GM19463 (cell line): ENCODE data around the gene CCDC61.

ENCODE experiments used
- ATAC-seq: cut with Tn5 transposase; IDR thresholded peaks from one replicate; pipeline ENCODE4 v1.9.1; 2021; ENCODE audit warnings: mild to moderate bottlenecking, moderate library complexity; ENCODE audit not compliant: unreplicated experiment

CCDC61 gene

DNA sequence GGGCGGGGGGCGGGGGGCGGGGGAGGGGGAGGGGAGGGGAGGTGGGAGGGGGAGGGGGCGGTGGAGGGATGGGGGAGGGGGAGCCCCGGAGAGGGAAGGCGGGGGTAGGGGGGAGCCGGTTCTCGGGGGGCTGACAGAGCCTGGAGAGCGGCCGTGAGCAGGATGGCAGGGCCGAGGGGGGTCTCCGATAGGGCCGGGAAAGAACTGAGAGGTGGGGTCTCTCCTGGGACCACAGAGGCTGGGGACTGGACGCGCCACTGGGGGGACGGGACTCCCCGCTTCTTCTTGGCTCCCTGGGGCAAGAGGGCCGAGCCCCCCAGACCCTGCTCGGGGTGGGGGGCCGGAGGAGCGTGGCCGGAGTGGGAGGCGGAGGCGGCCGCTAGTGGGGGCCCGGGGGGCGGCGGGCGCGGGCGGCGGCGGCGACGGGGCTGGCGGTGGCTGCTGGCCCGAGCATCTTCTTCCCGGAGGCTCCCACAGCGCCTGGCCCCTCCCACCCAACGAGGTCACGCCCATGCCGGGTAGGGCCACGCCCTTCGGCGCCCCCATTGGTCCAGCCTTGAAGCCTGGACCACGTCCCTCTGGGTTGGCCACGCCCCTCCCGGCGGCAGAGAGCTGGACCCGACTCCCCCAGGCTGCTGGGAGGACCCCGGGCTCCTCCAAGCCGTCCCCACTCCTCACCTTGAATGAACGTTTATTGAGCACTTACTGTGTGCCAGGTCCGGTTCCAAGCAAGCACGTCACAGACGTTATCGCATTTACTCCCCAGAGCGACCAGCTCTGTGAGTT is 21.5 kb upstream of the CCDC61 start, which contains the start of gene NOVA2:
TSS of gene NOVA2 (minus strand) at position 313 of the 786 bp plus-strand sequence. CDS start 514 bp downstream, outside the sequence.
- ATAC-seq, result no peak

GRCh38 chr19:45975306-45976070 is 19.8 kb upstream of the CCDC61 start:
- ATAC-seq, result no peak

DNA sequence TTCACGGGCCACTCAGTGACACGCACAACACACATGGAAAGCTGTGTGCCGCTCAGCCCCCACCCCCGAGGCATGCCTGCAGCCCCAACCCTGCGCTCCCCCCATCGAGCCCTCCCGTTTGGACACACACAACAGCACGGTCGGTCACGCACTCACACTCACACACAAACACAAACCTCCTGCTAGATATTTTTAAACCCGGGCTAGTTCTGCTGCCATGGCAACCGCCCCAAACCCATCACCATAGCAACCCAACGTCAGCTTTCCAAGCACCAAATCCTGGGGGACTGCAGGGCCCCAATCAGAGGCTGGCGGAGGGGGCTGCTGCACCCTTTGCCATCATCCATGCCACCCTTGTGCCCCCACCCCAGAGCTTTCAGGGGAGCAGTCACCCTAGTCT is 19.1 kb upstream of the CCDC61 start:
- no peak for ATAC-seq

GRCh38 chr19:45978156-45978555 is 17.1 kb upstream of the CCDC61 start:
- no peak for ATAC-seq

GRCh38 chr19:45981350-45981749 is 13.9 kb upstream of the CCDC61 start:
- ATAC-seq, result no peak

DNA sequence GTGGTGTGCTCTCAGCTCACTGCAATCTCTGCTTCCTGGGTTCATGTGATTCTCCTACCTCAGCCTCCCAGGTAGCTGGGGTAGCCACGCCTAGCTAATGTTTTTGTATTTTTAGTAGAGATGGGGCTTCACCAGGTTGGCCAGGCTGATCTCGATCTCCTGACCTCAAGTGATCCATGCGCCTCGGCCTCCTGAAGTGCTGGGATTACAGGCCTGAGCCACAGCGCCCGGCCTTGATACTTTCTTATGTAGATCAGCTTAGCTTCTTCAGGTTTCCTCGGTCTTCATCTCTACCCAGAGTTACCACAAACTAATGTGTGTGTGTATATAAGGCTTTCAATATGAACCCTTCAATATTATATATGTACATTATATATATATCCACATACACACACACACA is 9.9 kb upstream of the CCDC61 start:
- no peak for ATAC-seq

DNA sequence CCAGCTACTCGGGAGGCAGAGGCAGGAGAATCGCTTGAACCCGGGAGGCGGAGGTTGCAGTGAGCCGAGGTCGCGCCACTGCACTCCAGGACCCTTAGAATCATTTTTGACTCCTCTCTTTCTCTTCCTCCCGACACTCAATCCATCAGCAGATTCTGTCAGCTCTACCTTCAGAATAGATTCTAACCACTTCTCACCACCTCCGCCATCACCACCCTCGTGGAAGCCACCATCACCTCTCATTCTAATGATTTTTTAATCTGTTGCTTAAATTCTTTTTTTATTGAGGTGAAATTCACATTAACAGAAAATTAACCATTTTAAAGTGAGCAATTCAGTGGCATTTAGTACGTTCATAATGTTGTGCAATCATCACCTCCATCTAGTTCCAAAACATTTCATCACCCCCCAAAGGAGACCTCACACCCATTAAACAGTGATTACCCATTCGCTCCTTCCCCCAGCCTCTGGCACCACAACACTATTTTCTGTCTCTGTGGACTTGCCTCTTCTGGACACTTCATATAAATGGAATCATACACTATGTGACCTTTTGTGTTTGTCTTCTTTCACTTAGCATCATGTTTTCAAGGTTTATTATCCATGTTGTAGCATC is 5.0 kb upstream of the CCDC61 start:
- ATAC-seq, result no peak

DNA sequence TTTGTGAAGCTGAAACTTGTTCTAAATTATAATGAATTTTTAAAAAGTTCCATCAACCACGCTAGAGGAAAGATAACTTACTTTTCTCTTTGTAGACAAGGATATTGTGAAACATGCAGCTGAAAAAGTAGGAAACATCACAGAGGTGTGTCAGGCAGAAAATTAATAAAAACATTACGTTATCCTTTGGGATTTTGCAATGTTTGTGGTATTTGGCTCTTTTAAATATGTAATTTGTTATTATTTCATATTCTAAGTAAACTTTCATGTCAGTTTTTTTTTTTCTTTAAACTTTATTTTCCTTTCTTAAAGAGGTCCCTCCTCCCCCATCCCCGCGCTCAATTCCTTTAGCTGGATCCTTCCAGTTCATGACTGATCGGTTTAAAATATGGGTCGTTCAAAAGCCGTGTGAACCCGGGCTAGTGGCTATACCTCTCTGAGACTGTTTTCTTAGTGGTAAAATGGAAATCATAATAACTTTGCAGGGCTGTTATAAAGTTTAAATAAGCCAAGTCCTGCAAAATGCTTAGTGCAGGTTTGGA is 740 bp upstream of the CCDC61 start:
- no peak for ATAC-seq

DNA sequence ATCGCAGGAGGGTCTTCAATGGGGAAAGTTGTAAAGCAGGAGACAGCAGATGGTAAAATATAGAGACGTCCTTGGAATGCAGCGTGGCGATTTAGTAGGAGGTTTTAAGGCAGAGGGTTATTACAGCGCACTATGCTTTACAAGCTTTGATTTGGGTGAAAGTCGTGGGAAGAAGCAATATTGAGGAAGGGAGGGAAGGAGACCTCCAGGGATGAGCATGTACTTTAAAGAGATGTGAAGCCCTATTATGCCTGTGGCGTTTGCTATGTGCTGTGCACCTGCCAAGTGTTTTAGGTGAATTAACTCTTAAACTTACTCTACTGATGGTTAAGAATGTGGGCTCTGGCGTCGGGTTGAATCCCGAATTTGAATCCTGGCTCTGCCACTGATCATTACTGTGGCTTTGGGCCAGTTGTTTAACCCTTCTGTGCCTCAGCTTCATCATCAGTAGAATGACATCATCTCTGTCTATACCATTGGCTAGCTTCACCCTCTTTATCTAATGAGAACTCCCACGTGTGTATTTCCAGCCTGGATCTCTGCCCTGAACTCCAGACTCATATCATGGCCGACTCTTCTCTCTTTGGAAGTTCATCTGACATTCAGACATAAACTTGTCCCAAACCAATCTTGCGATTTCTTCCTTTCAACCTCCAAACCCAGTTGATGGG is 583 bp downstream of the CCDC61 start:
- ATAC-seq, result no peak

GRCh38 chr19:45996933-45997332 is 1.7 kb downstream of the CCDC61 start:
- no peak for ATAC-seq

- ATAC-seq, result no peak
These were observed 3.6 kb downstream of the CCDC61 start for GRCh38 chr19:45998834-45999233.

- no peak for ATAC-seq
These were observed 4.4 kb downstream of the CCDC61 start for GRCh38 chr19:45999653-46000121.

GRCh38 chr19:46000491-46001246 is 5.4 kb downstream of the CCDC61 start:
- no peak for ATAC-seq

DNA sequence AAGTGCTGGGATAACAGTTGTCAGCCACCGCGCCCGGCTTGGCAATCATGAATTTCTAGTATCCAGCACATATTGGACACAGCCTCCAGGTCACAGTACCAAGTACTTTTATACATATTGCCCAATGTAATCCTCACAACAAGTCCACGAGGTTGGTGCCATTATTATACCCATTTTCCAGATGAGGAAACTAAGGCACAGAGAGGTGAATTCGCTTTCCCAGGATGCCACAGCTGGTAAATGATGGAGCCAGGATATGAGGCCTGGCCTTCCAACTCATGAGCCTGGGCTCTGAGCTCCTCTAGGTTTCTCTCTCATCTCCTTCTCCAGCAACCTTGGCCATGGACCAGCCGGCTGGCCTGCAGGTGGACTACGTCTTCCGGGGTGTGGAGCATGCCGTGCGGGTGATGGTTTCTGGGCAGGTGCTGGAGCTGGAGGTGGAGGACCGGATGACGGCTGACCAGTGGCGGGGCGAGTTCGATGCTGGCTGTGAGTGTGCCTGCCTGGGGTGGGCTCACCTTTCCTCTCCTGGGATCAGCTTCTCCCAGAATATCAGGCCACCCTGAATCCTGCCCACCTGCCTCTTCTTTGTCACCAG is 7.5 kb downstream of the CCDC61 start:
- no peak for ATAC-seq

- no peak for ATAC-seq
These were observed 11.1 kb downstream of the CCDC61 start for GRCh38 chr19:46006411-46006810.

DNA sequence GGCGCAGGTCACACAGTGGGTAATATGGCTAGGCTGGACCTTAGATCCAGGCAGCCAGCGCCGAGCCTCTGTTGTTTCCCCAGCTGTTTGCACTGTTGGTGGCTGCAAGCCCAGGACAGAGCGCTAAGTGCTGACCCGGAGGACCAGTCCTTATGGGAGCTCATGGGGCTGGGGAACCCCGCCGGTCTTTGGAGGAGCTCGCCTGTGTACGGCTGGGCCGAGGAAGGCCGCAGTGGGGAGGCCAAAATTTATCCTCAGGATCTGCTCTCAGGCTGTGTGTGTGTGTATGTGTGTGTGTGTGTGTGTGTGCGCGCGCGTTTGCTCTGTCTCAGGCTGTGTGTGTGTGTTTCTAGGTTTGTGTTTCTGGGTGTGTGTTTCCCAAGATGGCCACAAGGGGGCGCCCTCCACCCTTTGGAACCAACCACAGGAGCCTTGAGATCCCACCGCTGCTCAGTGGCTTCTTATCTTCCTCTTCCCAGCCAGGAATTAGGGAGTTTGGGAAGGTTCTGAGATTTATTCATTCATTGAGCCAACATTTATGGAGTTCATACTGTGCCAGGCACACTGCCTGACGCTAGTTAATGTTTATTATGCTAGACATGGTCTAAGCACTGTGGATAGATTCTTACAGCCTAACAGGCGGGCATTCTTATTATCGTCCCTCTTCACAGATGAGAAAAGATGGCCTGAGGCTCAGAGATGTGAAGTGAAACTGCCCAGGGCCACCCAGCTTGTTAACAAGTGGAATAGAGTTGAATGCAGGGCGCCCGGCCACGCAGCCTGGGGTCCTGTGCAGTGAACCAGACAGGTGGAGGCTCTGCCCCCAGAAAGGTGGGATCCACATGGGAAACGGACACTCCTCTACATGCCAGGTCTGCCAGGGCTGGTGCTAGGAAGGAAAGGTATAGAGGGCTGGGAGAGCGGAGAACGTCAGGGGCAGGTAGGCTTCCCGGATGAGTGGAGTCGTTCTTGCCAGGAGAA is 14.6 kb downstream of the CCDC61 start:
- no peak for ATAC-seq

DNA sequence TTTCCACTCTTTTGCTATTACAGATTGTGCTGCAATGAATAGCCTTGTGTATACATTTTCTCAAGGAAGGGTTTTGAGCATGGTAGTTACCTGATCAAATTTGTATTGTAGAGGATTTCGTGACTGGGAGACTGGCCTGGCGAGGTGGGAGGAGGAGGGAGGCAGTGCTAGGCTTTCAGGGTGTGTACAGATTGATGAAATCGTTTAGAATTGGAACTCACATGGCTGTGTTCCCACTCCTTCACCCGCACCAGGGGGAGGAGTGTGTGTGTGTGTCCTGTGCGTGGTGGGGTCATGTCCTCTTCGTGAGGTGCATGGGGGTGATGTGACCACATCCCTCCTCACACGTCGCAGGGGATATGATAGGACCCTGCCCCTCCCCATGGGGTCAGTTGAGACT is 19.3 kb downstream of the CCDC61 start:
- ATAC-seq, result no peak

GRCh38 chr19:46014941-46015686 is 19.8 kb downstream of the CCDC61 start:
- no peak for ATAC-seq
